CD4-positive, alpha-beta T cell (primary cell): Measurements from ENCODE around the gene ADSL. TPM values are rescaled to one million over a fixed set of nuclear protein-coding genes. Genes with fewer than 3 reads are reported as not detected.

ENCODE experiments used
- ATAC-seq: fragments of 200-7000 bp; cut with Tn5 transposase; one replicate; pipeline ENCODE4 v1.10.0; 2022; ENCODE audit warnings: mild to moderate bottlenecking; ENCODE audit not compliant: poor library complexity
- CTCF ChIA-PET: fragments of 350-600 bp; sonication (Branson Sonifier 250); formaldehyde crosslinking; loops from one replicate; lab custom pipeline; 2021; ENCODE audit warnings: antibody characterized with exemption, inconsistent platforms; lab: Charles Lee
- POLR2A ChIA-PET: fragments of 350-600 bp; sonication (Branson Sonifier 250); formaldehyde crosslinking; loops from one replicate; lab custom pipeline; 2021; ENCODE audit warnings: antibody characterized with exemption, inconsistent platforms; lab: Charles Lee
- DNase-seq, 14 experiments: peaks; one replicate each; pipeline ENCODE4 v3.0.0-alpha.2; 2013 to 2020; ENCODE audit warnings: mixed read lengths in 2 of 14
- H3K27ac ChIP-seq, 2 donors: one replicate each; pipeline versions ENCODE4 v1.5.1 to v1.7.0; 2013; ENCODE audit warnings: low read length in 2 of 2, low read depth in 1 of 2, mild to moderate bottlenecking in 1 of 2
- H3K27me3 ChIP-seq, 2 experiments: 1 replicate in 1 of 2; 2 replicates in 1 of 2; pipeline versions ENCODE4 v1.6.1 to v1.7.0; 2013; ENCODE audit warnings: low read length in 2 of 2, control low read depth in 1 of 2, mild to moderate bottlenecking in 1 of 2, moderate library complexity in 1 of 2; ENCODE audit not compliant: insufficient read depth in 2 of 2, control insufficient read depth in 1 of 2
- H3K36me3 ChIP-seq: one replicate; pipeline ENCODE4 v1.6.1; 2013; ENCODE audit warnings: low read length, control low read depth; ENCODE audit not compliant: insufficient read depth
- H3K4me1 ChIP-seq: one replicate; pipeline ENCODE4 v1.6.1; 2013; ENCODE audit warnings: low read length, control low read depth; ENCODE audit not compliant: insufficient read depth
- H3K4me3 ChIP-seq: one replicate; pipeline ENCODE4 v1.5.1; 2013; ENCODE audit warnings: mild to moderate bottlenecking, low read length, moderate library complexity
- H3K9me3 ChIP-seq, 2 experiments: 1 replicate in 1 of 2; 2 replicates in 1 of 2; pipeline versions ENCODE4 v1.6.1 to v1.7.0; 2013; ENCODE audit warnings: low read length in 2 of 2, mild to moderate bottlenecking in 2 of 2, control low read depth in 1 of 2, moderate library complexity in 1 of 2; ENCODE audit not compliant: control insufficient read depth in 1 of 2, insufficient read depth in 1 of 2
- H3K27ac Mint-ChIP-seq: one replicate; pipeline ENCODE4 v1.8.0; 2020; ENCODE audit warnings: mixed read lengths
- H3K27me3 Mint-ChIP-seq: one replicate; pipeline ENCODE4 v1.8.0; 2021; ENCODE audit warnings: mixed read lengths
- H3K36me3 Mint-ChIP-seq: one replicate; pipeline ENCODE4 v1.8.0; 2021; ENCODE audit warnings: low read depth, mixed read lengths
- H3K4me1 Mint-ChIP-seq: one replicate; pipeline ENCODE4 v1.8.0; 2021; ENCODE audit warnings: low read depth, mixed read lengths
- H3K4me3 Mint-ChIP-seq: one replicate; pipeline ENCODE4 v1.8.0; 2020; ENCODE audit warnings: mild to moderate bottlenecking, mixed read lengths
- H3K9me3 Mint-ChIP-seq: one replicate; pipeline ENCODE4 v1.8.0; 2020; ENCODE audit warnings: mixed read lengths
- intact Hi-C, 2 experiments: fragments of 100-400 bp; cut with DNase I in 1 of 2; cut with micrococcal nuclease in 1 of 2; formaldehyde crosslinking; loops; one replicate each; pipeline versions ENCODE4 v1.15.1 to v1.9.0; 2023 to 2025; cut with DNase I, micrococcal nuclease
- total RNA-seq, 174 experiments: library from RNA in 2 of 174; stranded (reverse) in 2 of 174; gene quantifications; one replicate each; pipeline ENCODE4 v1.2.3 and lab custom pipeline; 2021 to 2026
- TF ChIP-seq, protein P1 (sequence below): fragments of 200-600 bp; IDR thresholded peaks from one replicate; pipeline ENCODE4 v1.8.0; 2022; ENCODE audit warnings: antibody characterized with exemption, mild to moderate bottlenecking

The ADSL gene
- total RNA-seq, 2 experiments from 2014 or later = 62.9 to 75.3 TPM

DNA sequence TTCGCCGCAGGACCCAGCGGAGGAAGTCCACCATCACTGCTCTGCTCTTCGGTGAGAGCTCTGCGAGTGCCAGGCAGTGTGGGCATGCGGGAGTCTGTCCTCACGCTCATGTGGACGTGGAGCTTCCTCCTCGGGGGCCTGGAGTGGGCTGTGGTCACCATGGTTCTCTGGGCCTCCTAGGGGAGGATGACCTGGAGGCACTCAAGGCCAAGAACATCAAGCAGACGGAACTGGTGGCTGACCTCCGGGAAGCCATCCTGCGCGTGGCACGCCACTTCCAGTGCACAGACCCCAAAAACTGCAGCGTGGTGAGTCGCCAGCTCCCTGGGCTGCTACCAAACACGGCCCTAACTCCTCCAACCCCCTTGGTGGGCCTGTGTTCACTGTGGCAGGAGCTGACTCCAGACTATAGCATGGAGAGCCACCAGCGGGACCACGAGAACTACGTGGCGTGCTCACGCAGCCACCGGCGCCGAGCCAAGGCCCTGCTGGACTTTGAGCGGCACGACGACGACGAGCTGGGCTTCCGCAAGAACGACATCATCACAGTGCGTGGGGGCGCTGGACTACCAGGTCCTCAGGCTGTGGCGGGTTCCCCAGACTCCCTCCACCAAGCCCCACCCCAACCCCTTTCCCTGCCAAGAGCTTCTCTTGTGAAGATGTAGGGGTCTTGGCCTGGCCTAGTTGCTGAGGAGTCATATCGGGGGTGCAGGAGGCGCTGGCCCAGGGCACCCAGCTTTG is 60.9 kb downstream of the ADSL start:
- peaks cover 79% of the 10 kb centered on the region for H3K36me3 Mint-ChIP-seq
- ChIA-PET CTCF (no interaction called here), POLR2A (no interaction called here)
- DNase-seq (no peak), ATAC-seq (no peak)
- intact Hi-C loops = no loop called here
- H3K4me1 Mint-ChIP-seq = peaks cover 17% of the 10 kb centered on the region
- Histone ChIP-seq H3K27ac (no peak overlapping the region), H3K36me3 (peaks cover 83% of the 10 kb centered on the region), H3K4me3 (no peak overlapping the region), H3K4me1 (peaks cover 20% of the 10 kb centered on the region), H3K9me3 (no peaks in the 10 kb centered on the region), H3K27me3 (no peaks in the 10 kb centered on the region)
- H3K9me3 Mint-ChIP-seq = no peaks in the 10 kb centered on the region
- no peak overlapping the region for H3K4me3 Mint-ChIP-seq
- no peak overlapping the region for H3K27ac Mint-ChIP-seq
- TF ChIP-seq, protein P1, sequence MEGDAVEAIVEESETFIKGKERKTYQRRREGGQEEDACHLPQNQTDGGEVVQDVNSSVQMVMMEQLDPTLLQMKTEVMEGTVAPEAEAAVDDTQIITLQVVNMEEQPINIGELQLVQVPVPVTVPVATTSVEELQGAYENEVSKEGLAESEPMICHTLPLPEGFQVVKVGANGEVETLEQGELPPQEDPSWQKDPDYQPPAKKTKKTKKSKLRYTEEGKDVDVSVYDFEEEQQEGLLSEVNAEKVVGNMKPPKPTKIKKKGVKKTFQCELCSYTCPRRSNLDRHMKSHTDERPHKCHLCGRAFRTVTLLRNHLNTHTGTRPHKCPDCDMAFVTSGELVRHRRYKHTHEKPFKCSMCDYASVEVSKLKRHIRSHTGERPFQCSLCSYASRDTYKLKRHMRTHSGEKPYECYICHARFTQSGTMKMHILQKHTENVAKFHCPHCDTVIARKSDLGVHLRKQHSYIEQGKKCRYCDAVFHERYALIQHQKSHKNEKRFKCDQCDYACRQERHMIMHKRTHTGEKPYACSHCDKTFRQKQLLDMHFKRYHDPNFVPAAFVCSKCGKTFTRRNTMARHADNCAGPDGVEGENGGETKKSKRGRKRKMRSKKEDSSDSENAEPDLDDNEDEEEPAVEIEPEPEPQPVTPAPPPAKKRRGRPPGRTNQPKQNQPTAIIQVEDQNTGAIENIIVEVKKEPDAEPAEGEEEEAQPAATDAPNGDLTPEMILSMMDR = no peak
- H3K27me3 Mint-ChIP-seq = no peaks in the 10 kb centered on the region

DNA sequence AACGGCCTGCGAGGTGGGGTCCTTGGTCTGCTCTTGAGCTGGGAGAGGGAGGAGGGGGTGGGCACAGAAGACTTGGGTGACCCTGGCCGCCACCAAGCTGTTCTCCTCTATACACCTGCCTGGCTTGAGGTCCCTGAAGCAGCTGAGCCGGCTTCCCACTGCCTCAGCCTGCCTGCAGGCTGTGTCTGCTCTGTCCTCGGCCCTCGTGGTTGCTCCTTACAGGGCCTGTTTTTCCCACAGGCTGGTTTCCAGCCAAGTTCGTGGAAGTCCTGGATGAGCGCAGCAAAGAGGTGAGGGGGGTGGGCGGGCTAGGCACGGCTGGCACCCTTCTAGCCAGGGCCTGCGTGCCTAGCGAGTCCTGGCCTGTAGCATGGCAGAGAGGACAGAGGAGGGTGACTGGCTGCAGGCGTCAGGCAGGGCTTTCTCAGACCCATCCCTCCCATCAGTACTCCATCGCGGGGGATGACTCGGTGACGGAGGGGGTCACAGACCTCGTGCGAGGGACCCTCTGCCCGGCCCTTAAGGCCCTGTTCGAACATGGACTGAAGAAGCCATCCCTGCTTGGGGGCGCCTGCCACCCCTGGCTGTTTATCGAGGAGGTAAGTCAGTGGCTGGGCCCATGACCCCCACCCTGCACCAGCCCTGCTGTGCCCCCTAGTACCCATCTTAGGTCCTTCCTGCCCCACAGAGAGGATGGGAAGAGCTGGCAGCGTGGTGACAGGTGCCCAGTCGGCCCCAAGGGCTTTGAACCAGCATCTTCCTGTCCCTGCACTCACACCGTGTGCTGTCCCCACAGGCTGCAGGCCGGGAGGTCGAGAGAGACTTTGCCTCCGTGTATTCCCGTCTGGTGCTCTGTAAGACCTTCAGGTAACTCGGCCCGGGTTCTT is 61.8 kb downstream of the ADSL start:
- Mint-ChIP-seq H3K27ac (no peak overlapping the region), H3K27me3 (no peaks in the 10 kb centered on the region), H3K9me3 (no peaks in the 10 kb centered on the region), H3K36me3 (peaks cover 79% of the 10 kb centered on the region), H3K4me3 (no peak overlapping the region), H3K4me1 (peaks cover 14% of the 10 kb centered on the region)
- DNase-seq (no peak), ATAC-seq (no peak)
- intact Hi-C loops = no loop called here
- H3K4me1 ChIP-seq = peaks cover 11% of the 10 kb centered on the region
- no peak overlapping the region for H3K4me3 ChIP-seq
- no peaks in the 10 kb centered on the region for H3K27me3 ChIP-seq
- H3K27ac ChIP-seq = no peak overlapping the region
- H3K36me3 ChIP-seq = peaks cover 83% of the 10 kb centered on the region
- ChIA-PET CTCF (no interaction called here), POLR2A (no interaction called here)
- TF ChIP-seq, protein P1 = no peak
- H3K9me3 ChIP-seq = no peaks in the 10 kb centered on the region

DNA sequence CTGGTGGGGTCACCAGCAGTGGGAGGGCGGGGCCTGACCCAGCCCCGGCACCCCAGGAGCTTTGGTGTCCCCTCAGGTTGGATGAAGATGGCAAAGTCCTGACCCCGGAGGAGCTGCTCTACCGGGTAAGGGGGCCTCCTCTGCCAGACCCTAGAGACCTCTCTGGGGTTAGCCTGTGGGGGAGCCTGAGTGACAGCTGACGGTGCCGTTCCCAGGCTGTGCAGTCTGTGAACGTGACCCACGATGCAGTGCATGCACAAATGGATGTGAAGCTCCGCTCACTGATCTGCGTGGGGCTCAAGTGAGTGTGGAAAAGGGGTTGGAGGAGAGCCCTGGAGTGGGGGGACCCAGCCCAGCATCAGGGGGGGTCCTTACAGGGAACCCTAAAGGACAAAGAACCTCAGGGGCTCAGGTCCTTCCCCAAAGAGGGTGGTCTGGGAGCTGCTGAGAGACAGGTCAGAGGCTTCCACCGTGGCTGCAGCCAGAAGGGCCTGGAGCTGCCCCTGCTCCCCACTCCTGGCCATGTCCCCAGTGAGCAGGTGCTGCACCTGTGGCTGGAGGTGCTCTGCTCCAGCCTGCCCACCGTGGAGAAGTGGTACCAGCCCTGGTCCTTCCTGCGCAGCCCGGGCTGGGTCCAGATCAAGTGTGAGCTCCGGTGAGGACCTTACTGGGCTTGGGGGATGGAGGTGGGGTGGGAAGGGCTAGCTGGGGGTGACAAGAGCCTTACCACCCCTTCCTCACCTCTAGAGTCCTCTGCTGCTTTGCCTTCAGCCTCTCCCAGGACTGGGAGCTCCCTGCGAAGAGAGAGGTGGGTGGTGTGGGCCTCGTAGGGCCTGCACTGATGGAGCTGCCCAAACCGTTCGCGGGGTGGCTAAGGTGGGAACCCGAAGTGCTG is 62.7 kb downstream of the ADSL start:
- no peaks in the 10 kb centered on the region for H3K27me3 ChIP-seq
- ATAC-seq (no peak), DNase-seq (no peak)
- TF ChIP-seq, protein P1 = no peak
- H3K9me3 ChIP-seq = no peaks in the 10 kb centered on the region
- no peak overlapping the region for H3K27ac ChIP-seq
- H3K4me1 Mint-ChIP-seq = peaks cover 8% of the 10 kb centered on the region
- no peak overlapping the region for H3K4me3 Mint-ChIP-seq
- CTCF ChIA-PET = no interaction called here
- H3K36me3 ChIP-seq = peaks cover 79% of the 10 kb centered on the region
- H3K27ac Mint-ChIP-seq = no peak overlapping the region
- intact Hi-C loops = no loop called here
- peaks cover 74% of the 10 kb centered on the region for H3K36me3 Mint-ChIP-seq
- no peaks in the 10 kb centered on the region for H3K27me3 Mint-ChIP-seq
- no peaks in the 10 kb centered on the region for H3K9me3 Mint-ChIP-seq
- POLR2A ChIA-PET = interaction anchor here (1.3 kb wide), 1 partner anchor 21 kb away, joined by 4 read pairs; no protein-coding TSS in a partner anchor
- H3K4me1 ChIP-seq = peaks cover 2% of the 10 kb centered on the region
- H3K4me3 ChIP-seq = no peak overlapping the region
